Duodenal mucosa (tissue), 2 donors: ENCODE measurements around the gene IRF2.
"Not testable (repeated sequence)": the region's sequence is repeated elsewhere in the genome, so short reads cannot be mapped to it uniquely, and the experiment has no call there.

Experiments used
- H3K27ac ChIP-seq: one replicate; pipeline ENCODE4 v1.7.0; 2013; ENCODE audit warnings: low read depth, low read length
- H3K27me3 ChIP-seq, 2 donors: one replicate each; pipeline ENCODE4 v1.7.0; 2013; ENCODE audit warnings: low read length in 2 of 2, control low read depth in 1 of 2; ENCODE audit not compliant: insufficient read depth in 2 of 2, control insufficient read depth in 1 of 2
- H3K36me3 ChIP-seq, 2 donors: one replicate each; pipeline ENCODE4 v1.7.0; 2013; ENCODE audit warnings: low read length in 2 of 2, control low read depth in 1 of 2; ENCODE audit not compliant: insufficient read depth in 2 of 2, control insufficient read depth in 1 of 2
- H3K4me1 ChIP-seq, 2 donors: one replicate each; pipeline ENCODE4 v1.7.0; 2013; ENCODE audit warnings: low read length in 2 of 2, control low read depth in 1 of 2; ENCODE audit not compliant: insufficient read depth in 2 of 2, control insufficient read depth in 1 of 2
- H3K4me3 ChIP-seq, 2 donors: one replicate each; pipeline ENCODE4 v1.7.0; 2013; ENCODE audit warnings: low read length in 2 of 2, low read depth in 1 of 2
- H3K9ac ChIP-seq, 2 donors: one replicate each; pipeline ENCODE4 v1.7.0; 2013; ENCODE audit warnings: low read length in 2 of 2, low read depth in 1 of 2
- H3K9me3 ChIP-seq, 2 donors: one replicate each; pipeline ENCODE4 v1.7.0; 2013; ENCODE audit warnings: low read length in 2 of 2, control low read depth in 1 of 2; ENCODE audit not compliant: control insufficient read depth in 1 of 2

IRF2 gene

DNA sequence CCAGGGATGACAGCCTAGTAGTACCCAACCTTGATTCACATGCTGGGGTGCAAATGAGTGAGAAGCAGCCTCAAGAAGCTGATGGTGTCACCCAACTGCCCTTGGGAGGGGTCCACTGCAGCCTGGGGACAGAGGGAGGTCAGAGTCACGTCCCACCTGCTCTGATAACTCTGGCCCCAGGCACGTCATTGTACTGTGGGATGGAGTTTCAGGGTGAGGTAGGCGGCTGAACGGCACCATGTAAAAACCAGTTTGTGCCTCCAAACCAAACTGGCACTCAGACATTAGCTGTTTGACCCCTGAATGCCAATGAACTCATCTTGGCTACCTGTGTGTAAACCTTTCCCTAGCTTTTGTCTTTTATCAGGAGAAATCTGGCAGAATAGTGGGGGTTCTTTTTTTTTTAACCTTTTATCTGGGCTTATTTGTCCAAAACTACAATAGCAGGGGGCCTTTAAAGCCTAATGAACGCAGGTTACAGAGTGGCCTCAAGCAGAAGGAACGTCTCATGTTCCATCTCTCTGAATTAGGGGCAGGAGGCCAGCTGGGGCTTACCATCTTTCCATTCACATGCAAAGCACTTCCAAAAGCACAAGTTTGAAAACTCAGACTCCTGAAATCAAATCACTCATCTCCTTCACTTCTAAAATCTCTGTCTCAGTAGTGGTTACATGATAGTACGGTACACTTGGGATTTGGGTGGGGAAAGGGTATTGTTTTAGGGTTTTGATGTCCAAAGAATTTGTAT, 89.4 kb downstream of the IRF2 start:
- Histone ChIP-seq H3K27ac (peak overlapping the region; percentile 80), H3K36me3 (peaks cover 10 to 28% of the 10 kb centered on the region in 2 donors), H3K4me1 (peaks cover 60 to 64% of the 10 kb centered on the region in 2 donors), H3K4me3 (no peak overlapping the region), H3K9ac (peak overlapping the region; percentile 43 to 60), H3K9me3 (no peaks in the 10 kb centered on the region), H3K27me3 (no peaks in the 10 kb centered on the region)

DNA sequence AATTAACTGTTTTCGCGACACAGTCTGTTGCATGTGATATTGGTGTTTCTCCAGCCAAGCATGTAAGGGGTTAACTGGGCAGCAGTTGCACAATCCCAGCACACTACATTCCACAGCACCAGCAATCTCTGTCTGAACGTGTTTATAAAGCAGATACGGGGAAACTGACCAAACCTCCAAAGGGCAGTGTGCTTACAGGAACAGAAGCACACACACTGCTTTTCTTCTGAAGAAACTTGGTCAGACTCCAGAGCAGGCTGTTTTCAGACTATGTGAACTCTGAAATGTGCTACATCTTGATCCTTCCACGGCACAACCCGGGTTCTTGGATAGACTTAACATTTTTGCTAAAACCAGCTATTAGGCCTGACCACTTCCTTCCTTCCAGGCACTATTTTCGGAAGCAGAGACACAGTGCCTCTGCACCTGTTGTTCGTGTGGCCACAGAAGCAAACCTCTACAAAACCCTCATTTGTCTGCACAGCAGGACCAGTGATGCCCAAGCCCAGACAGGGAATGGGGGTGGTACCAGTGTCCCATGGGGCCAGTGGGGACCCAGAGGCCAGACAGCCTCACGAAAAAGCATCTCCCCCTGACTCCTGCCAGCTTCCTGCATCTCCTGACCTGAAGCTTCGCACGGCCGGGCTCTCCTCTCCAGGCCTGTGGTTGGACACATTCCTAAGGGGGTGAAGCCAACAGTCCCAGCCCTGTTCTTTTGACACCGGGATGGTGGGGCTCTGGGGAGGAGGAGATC, 90.1 kb downstream of the IRF2 start:
- peaks cover 60 to 64% of the 10 kb centered on the region in 2 donors for H3K4me1 ChIP-seq
- peak overlapping the region; percentile 60 to 69 for H3K9ac ChIP-seq
- peaks cover 9 to 20% of the 10 kb centered on the region in 2 donors for H3K36me3 ChIP-seq
- no peaks in the 10 kb centered on the region for H3K9me3 ChIP-seq
- H3K27ac ChIP-seq, result peak overlapping the region; percentile 80
- H3K27me3 ChIP-seq, result no peaks in the 10 kb centered on the region
- H3K4me3 ChIP-seq, result peak overlapping the region; percentile 55 to 60

DNA sequence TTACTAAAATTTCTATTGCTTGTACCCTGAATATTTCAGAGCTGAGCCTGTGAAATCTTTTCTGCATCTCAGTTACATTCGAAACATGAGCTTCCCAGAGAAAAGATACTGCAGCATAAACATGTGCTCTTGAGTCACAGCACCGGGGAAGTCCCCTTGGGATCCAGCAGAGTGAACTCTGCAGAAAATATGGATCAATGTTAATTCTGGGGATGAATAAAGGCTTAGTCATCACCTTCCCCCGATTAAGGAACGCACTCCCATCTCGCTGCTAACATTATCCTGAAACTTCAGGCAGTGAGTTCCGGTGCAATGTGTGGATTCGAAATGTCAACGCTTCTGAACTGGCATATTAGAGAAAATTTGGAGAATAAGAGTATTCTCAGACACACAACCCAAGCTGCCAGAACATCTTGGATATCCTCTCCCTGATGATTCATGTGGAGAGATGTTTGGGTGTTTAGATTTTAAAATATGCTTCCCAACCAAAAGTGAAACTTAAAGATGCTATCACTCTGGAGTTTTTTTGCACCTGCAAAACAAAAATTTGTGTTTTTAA, 90.8 kb downstream of the IRF2 start:
- H3K36me3 ChIP-seq, result peaks cover 6 to 14% of the 10 kb centered on the region in 2 donors
- H3K9me3 ChIP-seq, result no peaks in the 10 kb centered on the region
- peak overlapping the region; percentile 60 to 69 for H3K9ac ChIP-seq
- peak overlapping the region; percentile 55 to 60 for H3K4me3 ChIP-seq
- no peaks in the 10 kb centered on the region for H3K27me3 ChIP-seq
- H3K27ac ChIP-seq, result peak overlapping the region; percentile 80
- H3K4me1 ChIP-seq, result peaks cover 60 to 64% of the 10 kb centered on the region in 2 donors

DNA sequence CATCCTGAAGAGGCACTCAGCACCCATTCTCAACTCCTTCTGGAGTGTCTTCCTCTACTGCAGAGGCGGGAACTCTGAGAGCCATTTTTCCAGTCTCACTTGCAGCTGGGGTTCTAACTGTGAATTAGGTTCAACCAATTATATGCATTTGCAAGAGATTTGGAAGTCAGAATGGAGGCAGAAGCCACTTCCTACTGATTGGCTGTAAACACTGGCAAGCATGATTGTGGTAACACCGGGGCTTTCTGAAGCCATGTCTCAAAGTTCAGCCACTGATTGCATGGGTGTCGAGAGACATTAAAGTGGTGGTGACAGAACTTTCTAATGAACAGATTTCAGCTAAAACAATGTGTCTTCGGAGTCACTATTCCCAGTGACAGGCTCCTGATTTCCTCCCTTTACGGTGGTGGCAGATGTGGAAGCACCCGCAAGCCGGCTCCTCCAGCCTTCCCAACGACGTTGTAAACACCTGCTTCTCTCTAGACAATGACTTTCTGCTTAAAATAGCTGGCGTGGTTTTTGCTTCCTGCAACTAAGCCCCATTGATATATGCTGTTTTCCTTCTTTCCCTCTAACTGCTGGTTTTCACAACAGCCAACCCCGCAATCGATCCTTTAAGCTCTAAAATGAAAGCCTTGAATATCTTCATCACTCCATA, 92.0 kb downstream of the IRF2 start:
- H3K9me3 ChIP-seq, result no peaks in the 10 kb centered on the region
- peaks cover 58 to 62% of the 10 kb centered on the region in 2 donors for H3K4me1 ChIP-seq
- H3K4me3 ChIP-seq, result peak overlapping the region; percentile 31 to 44
- H3K27me3 ChIP-seq, result no peaks in the 10 kb centered on the region
- peak overlapping the region; percentile 28 for H3K27ac ChIP-seq
- peaks cover 0 to 5% of the 10 kb centered on the region in 2 donors for H3K36me3 ChIP-seq
- H3K9ac ChIP-seq, result peak overlapping the region; percentile 45 to 69

DNA sequence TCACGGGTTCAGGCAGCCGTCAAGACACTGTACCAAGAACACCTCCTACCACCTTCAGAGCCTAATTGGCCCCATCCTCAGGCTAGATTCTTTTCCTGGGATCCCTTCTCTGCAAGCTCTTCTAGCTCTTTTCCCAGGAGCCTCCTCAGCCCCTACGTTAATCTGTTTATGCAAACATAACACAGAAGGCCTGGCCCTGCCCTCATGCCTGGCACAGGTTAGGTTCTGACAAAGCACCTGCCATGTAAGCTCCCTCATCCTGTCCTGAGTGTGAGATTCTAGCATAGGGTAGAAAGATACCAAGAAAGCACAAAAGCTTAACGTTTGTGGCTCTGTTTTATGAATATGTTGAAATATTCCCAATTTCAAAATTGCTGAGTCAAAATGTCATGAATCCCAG, 93.6 kb downstream of the IRF2 start:
- Histone ChIP-seq H3K36me3 (no peaks in the 10 kb centered on the region), H3K27me3 (no peaks in the 10 kb centered on the region), H3K27ac (no peak overlapping the region), H3K9ac (no peak overlapping the region), H3K4me1 (peaks cover 43 to 49% of the 10 kb centered on the region in 2 donors), H3K9me3 (no peaks in the 10 kb centered on the region), H3K4me3 (peak overlapping the region in 1 of 2 donors; percentile 3)

DNA sequence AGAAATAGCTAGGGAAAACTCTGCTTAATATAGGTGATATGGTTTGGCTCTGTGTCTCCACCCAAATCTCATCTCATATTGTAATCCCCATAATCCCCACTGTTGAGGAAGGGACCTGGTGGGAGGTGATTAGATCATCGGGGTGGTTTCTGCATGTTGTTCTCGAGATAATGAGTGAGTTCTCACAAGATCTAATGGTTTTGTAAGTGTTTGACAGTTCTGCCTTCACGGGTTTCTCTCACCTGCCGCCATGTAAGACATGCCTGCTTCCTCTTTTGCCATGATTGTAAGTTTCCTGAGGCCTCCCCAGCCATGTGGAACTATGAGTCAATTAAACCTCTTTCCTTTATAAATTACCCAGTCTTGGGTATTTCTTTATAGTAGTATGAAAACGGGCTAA, 94.1 kb downstream of the IRF2 start:
- H3K9ac ChIP-seq, H3K9me3 ChIP-seq, H3K36me3 ChIP-seq, H3K27me3 ChIP-seq, H3K27ac ChIP-seq, H3K4me3 ChIP-seq: not testable (repeated sequence)
- H3K4me1 ChIP-seq, result peaks cover 38 to 44% of the 10 kb centered on the region in 2 donors

DNA sequence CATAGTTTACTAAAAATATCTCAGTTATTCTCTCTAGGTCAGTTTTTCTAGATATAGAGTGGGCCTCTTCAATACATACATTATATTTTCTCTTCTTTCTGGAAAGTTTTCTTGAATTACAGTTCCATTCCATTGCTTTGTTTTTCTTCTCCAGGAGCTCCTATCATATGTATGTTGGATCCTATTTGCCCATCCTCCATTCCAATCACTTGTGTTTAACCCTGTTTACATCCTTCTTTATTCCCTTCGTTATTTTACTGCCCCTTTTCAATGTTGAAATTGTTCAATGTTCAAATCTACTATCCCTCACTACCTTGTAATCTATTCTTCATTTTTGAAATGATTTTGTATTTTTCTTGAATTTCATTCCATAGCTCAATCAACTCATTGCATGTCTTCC, 97.4 kb downstream of the IRF2 start:
- Histone ChIP-seq H3K4me3 (no peak overlapping the region), H3K27ac (no peak overlapping the region), H3K9ac (no peak overlapping the region), H3K9me3 (no peaks in the 10 kb centered on the region), H3K27me3 (no peaks in the 10 kb centered on the region), H3K36me3 (no peaks in the 10 kb centered on the region), H3K4me1 (peaks cover 5 to 11% of the 10 kb centered on the region in 2 donors)

DNA sequence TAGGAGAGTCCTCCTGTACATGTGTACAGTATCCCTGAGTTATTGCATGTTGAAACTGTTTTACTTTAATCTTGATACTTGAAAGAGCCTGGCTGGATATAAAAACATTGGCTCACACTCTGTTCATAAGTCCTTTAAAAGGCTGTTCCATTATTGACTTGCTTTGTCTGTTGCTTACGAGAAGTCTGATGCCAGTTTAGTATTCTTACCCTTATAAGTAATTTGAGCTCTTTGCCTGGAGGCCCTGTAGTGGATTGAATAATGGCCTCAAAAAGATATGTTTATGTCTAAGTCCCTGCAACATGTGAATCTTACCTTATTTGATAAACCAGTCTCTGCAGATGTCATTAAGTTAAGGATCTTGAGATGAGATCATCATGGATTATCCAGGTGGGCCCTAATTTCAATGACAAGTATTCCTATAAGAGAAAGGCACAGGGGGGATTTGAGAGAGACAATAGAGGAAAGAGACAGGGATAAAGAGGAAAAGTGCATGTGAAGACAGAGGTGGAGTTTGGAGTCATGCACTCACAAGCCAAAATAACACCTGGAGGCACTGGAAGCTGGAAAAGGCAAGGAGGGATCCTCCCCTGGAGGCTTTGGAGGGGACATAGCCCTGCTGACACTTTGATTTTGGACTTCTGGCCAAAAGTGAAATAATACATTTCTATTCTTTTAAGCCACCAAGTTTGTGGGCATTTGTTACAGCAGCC, 98.1 kb downstream of the IRF2 start:
- Histone ChIP-seq H3K36me3 (no peaks in the 10 kb centered on the region), H3K4me1 (peaks cover 0 to 5% of the 10 kb centered on the region in 2 donors), H3K9ac (no peak overlapping the region), H3K27me3 (no peaks in the 10 kb centered on the region), H3K27ac (no peak overlapping the region), H3K4me3 (no peak overlapping the region), H3K9me3 (no peaks in the 10 kb centered on the region)

DNA sequence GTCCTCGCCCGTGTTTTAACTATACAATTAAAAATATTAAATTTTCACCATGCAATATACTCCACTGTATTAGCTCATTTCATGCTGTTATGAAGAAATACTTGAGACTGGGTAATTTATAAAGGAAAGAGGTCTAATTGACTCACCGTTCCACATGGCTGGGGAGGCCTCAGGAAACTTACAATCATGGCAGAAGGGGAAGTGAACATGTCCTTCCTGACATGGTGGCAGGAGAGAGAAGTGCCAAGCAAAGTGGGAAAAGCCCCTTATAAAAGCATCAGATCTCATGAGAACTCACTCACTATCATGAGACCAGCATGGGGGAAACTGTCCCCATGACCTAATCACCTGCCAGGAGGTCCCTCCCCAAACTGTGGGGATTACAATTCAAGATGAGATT, 98.7 kb downstream of the IRF2 start:
- not testable (repeated sequence) for H3K9ac ChIP-seq, H3K9me3 ChIP-seq, H3K36me3 ChIP-seq, H3K27me3 ChIP-seq, H3K4me1 ChIP-seq, H3K27ac ChIP-seq, H3K4me3 ChIP-seq
